Middle frontal gyrus (tissue), 1 donor: ENCODE results near the gene AHRR.
"Not testable (repeated sequence)": the region's sequence is repeated elsewhere in the genome, so short reads cannot be mapped to it uniquely, and the experiment has no call there.

ENCODE experiments used
- DNase-seq: peaks from one replicate; pipeline ENCODE4 v3.0.0-alpha.2; 2015; ENCODE audit warnings: low spot score; ENCODE audit errors: extremely low spot score

Gene AHRR

GRCh38 chr5:364497-364896, 43.0 kb downstream of the AHRR start:
- no peak for DNase-seq

DNA sequence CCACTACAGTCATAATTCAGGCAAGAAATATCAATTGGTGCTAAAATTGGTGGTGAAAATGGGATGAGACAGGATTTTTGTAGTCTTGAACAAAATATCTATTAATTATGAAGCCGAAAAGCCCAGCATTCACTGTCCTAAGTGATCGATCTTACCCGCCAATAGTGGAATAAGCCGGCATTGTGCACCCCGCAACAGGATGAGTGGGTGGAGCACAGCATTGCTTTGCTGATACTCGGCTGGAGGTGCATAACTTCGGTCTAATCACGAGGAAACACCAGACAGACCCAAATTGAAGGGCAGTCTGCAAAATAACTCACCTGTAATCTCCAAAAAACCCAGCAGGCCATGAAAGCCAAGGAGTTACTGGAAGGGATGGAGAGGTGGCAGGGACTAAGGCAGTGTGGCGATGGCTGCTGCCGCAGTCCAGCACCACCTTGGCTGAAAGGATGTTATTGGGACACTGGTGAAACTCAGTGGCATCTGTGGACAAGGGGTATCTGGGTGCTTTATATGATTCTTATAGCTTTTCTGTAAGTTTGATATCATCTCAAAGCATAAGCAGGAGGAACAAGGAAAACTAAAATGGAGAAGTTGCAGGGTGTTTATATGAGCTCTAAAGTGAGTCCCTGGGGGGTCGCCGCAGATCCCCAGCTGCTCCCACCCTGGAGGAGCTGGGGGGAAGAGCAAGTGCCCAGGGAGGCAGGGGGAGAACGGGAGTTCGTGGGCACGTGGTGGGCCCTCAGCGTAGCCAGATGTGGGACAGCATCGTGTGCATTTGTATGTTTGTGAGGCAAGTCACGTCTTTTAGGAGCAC, 45.2 kb downstream of the AHRR start:
- no peak for DNase-seq

DNA sequence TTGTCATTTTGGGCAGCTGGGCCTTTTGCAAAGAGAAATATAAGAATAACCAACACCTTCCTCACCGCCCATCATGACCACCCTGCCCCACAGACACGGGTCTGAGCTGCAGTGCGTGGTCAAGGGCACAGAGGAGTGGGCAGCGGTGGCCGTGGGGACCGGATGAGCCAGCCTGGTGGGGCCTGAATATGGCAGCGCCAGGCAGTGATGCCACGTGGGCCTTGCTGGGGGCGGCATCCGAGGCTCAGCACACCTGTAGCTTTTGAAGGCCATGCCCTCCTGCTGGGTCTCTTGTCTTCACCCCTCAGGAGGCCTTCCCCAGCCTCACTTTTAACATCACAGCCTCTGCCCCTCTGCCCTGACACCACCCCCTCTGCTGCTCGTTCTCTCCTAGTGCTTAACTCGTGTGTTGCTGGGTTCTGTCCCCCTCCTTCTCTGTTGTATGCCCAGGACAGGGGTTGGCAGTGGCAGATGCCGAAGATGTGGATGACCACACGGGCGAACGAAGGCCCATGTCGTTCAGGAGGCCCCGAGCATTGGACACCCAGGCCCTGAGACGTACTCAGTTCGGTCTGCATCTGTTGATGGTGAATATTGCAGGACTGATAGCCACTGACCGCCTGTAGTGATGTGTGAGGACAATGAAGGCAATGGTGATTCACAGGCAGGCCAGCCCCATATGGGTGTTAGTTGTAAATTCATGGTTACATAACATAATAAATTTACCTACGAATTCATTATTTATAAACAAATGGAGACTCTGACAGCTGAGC, 46.0 kb downstream of the AHRR start:
- no peak for DNase-seq

DNA sequence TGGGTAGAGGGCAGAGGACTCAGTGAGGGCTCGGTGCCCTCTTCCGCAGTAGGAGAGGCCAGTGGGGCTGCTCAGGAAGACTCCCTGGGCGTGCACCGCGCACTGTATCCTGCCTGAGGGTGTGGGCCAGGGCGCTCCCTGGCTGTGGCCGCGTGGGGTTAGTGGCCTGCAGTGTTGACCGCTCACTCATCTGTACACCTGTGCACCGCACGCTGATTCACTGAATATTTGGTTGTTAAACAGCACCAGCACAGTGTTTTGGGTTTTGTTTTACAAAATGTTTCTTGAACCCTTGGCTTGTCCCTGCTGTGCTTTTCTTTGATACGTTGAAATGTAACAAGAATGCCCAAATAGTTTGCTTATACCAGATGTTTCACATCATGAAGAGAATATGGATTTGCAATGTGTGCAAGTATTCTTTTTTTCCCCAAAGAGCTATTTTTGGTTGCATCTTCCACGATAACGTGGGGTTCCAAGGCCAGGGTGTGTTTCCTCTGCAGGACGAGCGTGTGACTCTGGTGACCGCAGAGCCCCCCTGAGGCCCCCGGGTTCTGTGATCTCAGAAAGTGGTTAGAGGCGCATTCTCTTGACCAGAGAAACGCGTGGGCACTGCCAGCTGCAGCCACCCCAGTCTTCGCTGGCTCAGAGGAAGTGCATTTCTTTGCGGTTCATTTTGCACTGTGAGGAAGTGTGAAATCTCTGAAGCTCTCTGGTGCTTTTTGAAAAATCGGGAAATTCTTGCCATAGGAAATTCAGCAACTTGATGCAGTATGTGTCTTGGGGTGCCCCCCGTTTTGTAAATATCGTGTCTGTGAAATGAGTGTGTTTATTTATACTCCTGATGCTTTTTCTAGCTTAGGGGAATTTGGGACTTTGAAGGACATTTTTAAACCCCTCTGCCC, 46.9 kb downstream of the AHRR start:
- DNase-seq, result peak; percentile 18

DNA sequence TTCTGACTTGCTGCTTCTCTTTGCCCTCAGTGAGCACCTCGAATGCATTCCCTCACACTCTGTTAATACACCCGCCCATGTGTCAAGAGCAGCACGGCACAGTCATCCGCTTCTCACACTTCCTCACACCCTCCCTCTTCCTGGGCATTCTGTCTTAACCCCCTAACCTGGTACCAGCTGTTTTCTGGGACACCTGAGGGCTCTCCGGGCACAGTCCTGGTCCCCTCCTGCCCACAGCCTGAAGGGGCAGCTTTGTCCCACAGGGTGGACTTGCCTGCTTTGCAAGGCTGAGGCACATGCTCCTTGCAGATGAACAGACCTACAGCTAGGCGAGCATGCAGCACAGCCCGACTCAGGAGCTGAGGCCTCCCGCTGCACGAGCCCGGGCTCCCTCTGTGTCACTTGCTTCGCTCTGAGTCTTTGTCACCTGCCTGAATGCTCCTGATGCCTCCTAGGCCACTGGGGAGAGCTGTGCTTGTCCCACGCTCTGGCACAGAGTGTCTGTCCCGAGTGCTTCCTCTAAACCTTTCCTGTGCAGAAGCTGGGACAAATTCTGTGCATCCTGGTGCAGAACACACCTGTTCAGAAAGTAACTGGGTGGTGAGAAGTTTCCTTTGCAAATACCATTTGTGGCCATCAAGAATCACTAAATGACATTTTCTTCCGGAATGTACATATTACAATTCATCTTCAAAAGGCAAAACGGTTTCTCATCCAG, 47.8 kb downstream of the AHRR start:
- DNase-seq, result no peak

GRCh38 chr5:369869-370236, 48.3 kb downstream of the AHRR start:
- DNase-seq, result not testable (repeated sequence)

- no peak for DNase-seq
These were observed 48.9 kb downstream of the AHRR start for GRCh38 chr5:370311-370958.

- no peak for DNase-seq
These were observed 49.7 kb downstream of the AHRR start for GRCh38 chr5:370959-371810.

DNA sequence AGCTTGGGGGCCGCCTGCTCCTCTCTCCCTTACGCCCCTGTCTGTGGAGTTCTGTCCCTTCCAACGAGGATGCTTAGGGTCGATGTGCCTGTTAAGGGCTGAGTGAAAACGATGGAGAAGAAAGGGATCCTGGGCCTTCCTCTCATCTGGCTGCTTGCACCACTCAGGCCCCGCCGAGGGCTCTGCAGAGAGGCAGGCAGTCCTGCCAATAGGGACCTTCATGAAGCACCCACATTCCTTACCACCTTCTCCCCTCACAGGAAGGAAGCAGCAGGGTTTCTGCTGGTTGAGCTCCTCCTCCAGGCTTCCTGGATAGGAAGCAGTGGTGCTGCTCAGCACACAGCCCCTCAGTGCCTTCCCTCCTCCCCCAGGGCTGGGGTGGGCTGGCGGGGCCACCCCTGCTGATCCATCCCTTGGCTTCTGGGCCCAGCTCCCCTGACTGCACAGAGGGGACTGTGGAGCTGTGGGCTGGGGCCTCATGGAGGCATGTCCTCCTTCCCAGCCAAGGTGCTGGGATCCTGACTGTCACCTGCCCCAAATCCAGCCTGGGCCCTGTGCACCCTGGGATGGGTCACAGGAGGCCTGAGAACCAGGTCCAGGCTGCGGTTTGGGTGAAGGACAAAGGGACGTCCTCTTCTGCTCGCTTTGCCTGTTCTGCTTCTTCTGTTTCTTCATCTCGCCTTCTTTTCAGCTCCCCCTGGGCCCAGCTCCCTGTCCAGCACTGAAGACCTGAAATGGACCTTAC, 50.5 kb downstream of the AHRR start:
- no peak for DNase-seq

DNA sequence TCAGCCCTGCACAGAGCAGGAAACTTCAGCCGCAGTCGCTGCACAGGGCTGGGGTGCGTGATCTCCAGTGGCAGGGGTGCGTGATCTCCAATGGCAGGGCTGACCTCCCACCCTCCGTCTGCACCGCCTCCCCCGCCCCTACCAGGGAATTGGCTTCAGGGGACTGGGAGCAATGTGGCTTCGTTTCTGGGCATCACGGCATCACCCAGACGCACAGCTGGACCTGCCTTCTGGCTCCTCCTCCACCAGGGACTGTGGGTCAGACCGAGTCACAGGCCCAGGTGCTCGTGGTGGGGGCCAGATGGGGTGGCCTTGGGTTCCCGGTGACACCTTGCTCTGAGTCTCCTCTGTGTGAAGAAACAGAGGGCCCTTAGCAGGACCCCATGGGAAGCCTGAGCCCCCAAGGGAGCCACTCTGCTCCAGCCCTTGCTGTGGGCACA, 51.1 kb downstream of the AHRR start:
- no peak for DNase-seq

DNA sequence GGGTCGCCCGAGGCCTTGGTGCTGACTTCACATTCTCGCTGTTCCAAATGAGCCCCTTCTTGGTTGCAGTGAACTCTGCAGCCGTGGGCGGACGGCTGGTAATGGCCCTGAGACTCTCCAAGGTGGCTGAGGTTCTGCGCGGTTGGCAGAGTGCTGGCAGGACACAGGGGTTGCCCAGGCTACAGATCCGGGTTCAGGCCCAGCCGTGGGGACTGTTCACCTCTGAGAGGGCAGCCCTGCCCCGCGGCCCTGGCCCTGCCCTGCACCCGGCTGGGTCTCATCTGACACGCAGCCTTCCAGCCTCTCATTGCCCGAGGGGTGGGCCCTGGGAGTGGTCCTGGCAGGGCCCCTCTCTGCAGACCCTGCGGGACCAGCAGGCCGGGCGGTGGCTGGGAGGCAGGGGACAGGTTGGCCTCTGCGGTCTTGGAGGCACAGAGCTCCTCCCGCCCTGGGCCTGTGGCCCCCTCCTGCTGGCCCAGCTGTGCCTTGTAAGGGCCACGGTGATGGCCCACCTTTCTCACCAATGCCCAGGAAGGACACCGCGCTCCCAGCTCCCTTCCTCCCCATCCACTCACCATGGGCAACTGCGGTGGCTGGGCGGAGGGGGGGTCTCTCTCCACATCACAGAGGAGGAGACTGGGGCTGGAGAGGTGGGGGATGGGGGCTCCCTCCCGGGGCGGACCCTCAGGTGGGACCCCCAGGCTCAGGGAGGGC, 51.6 kb downstream of the AHRR start:
- DNase-seq, result no peak

DNA sequence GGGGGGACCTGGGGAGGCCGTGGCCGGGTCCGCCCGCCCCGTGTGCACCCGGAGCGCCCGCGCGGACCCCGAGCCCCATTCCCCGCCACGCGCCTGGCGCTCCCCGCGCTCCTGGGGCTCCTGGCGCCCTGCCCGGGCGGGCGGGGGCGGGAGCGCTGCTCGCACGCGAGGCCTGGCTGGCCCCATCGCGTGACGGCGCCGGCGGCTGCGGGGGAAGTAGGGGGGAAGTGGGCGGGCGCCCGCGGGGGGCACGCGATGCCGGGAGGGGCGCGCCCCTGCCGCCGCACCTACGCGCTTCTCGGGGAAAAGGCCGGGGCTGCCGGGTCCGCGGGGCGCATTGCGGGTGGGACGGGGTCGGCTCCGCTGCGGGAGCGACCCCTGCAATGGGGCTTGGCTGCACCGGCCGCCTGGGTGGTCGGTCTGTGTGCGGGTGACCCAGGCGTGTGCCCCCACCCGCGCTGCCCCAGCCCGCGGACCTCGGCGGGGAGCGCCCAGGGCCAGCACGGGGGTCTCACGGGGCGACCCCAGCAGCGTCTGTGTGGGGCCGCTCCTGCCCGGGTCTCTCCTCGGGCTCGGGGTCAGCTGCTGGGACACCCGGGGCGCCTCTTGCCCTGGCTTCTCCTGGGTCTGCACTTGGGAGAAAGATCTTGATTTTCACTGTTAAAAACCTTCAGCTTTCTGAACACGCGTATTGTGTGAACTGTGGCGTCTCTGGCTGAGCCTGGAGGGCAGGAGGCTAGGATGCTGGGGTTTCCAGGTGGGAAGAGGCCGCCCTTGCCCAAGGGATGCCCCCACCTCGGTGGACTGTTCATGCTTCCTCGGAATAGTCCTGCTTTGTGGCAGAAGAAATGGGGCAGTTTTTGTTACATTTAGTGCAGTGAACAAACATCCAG, 52.4 kb downstream of the AHRR start:
- DNase-seq, result no peak

GRCh38 chr5:374631-375335, 53.3 kb downstream of the AHRR start:
- no peak for DNase-seq

DNA sequence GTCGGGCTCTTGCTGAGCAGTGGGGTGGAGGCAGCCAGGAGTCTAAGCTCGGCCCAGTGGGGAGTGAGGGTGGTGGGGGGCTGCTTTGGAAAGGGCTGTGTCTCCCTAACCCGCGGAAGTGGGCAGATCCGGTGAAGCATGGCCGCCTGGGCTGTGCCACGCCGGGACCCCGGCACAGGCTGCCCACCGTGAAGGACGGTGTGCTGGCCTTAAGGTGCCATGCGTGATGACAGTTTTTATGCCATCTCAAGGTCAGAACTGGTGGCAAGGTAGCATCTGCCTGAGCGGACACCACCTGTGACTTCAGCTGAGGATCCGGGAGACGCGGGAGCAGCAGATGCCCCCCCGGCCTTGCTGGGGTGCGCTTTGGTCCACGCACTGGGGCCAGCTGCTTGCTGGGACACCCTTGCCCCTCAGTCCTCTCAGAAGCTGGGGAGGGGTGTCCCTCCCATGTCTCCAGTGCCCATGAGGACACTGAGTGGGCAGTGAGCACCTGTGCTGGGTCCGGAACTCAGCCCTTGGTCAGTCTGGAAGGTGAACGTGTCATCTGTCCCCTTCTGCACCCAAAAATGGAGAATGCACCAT, 53.9 kb downstream of the AHRR start:
- no peak for DNase-seq

GRCh38 chr5:375921-376798, 54.6 kb downstream of the AHRR start:
- no peak for DNase-seq
